ENCODE results near the gene AHRR. TPM values are rescaled to one million over a fixed set of nuclear protein-coding genes. Genes with fewer than 3 reads are reported as not detected.

Gene AHRR
- polyA plus RNA-seq, 3 donors = 0.15 TPM; not detected in 1

DNA sequence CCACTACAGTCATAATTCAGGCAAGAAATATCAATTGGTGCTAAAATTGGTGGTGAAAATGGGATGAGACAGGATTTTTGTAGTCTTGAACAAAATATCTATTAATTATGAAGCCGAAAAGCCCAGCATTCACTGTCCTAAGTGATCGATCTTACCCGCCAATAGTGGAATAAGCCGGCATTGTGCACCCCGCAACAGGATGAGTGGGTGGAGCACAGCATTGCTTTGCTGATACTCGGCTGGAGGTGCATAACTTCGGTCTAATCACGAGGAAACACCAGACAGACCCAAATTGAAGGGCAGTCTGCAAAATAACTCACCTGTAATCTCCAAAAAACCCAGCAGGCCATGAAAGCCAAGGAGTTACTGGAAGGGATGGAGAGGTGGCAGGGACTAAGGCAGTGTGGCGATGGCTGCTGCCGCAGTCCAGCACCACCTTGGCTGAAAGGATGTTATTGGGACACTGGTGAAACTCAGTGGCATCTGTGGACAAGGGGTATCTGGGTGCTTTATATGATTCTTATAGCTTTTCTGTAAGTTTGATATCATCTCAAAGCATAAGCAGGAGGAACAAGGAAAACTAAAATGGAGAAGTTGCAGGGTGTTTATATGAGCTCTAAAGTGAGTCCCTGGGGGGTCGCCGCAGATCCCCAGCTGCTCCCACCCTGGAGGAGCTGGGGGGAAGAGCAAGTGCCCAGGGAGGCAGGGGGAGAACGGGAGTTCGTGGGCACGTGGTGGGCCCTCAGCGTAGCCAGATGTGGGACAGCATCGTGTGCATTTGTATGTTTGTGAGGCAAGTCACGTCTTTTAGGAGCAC is 45.2 kb downstream of the AHRR start:
- TF ChIP-seq, protein P1, sequence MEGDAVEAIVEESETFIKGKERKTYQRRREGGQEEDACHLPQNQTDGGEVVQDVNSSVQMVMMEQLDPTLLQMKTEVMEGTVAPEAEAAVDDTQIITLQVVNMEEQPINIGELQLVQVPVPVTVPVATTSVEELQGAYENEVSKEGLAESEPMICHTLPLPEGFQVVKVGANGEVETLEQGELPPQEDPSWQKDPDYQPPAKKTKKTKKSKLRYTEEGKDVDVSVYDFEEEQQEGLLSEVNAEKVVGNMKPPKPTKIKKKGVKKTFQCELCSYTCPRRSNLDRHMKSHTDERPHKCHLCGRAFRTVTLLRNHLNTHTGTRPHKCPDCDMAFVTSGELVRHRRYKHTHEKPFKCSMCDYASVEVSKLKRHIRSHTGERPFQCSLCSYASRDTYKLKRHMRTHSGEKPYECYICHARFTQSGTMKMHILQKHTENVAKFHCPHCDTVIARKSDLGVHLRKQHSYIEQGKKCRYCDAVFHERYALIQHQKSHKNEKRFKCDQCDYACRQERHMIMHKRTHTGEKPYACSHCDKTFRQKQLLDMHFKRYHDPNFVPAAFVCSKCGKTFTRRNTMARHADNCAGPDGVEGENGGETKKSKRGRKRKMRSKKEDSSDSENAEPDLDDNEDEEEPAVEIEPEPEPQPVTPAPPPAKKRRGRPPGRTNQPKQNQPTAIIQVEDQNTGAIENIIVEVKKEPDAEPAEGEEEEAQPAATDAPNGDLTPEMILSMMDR (IDR thresholded peaks at IDR 0.05) = no peak
- H4K20me1 ChIP-seq (ENCODE audit: insufficient read depth, low read length) = no peaks in the 10 kb centered on the region
- H3K27ac ChIP-seq (ENCODE audit: low read depth in 1 of 2, low read length in 2 of 2) = no peak overlapping the region
- WGBS (ENCODE audit: insufficient coverage) = 88% methylated on average over 11 of the region's 18 CpGs
- no peak overlapping the region for H3K9ac ChIP-seq (ENCODE audit: insufficient read depth, low read length, poor library complexity, severe bottlenecking)
- H3K27me3 ChIP-seq (ENCODE audit: control insufficient read depth in 2 of 2, insufficient read depth in 2 of 2, low read length in 2 of 2) = peaks cover 0 to 11% of the 10 kb centered on the region in 2 donors
- Mint-ChIP-seq H3K27me3 (ENCODE audit: low read depth in 3 of 3) (peaks cover 15 to 35% (median 17%) of the 10 kb centered on the region in 3 donors), H3K9me3 (peaks cover 0 to 19% (median 8%) of the 10 kb centered on the region in 7 donors), H3K4me3 (no peak overlapping the region), H3K36me3 (no peaks in the 10 kb centered on the region), H3K4me1 (peaks cover 12% of the 10 kb centered on the region), H3K27ac (peak overlapping the region in 2 of 7 donors; percentile 48 to 54)
- H2AFZ ChIP-seq (ENCODE audit: insufficient read depth, low read depth, low read length, poor library complexity, severe bottlenecking) = no peak overlapping the region
- peak in 1 of 3 donors; percentile 1 for DNase-seq
- intact Hi-C loops (cut with micrococcal nuclease) = no loop called here
- H3K4me3 ChIP-seq (replicated peaks in 1 of 3; ENCODE audit: low read depth in 2 of 3, low read length in 3 of 3) = no peak overlapping the region
- no peaks in the 10 kb centered on the region for H3K9me3 ChIP-seq (replicated peaks in 1 of 2; ENCODE audit: control insufficient read depth in 1 of 2, insufficient read depth in 1 of 2, low read length in 2 of 2)
- H3K4me2 ChIP-seq (replicated peaks; ENCODE audit: extremely low read depth, low read length, poor library complexity, severe bottlenecking) = no peak overlapping the region
- no peaks in the 10 kb centered on the region for H3K36me3 ChIP-seq (replicated peaks in 1 of 2; ENCODE audit: control insufficient read depth in 1 of 2, insufficient read depth in 2 of 2, low read length in 2 of 2)
- no peaks in the 10 kb centered on the region for H3K79me2 ChIP-seq (ENCODE audit: insufficient read depth, low read length)
- peaks cover 13 to 20% of the 10 kb centered on the region in 2 donors for H3K4me1 ChIP-seq (ENCODE audit: control insufficient read depth in 1 of 2, insufficient read depth in 2 of 2, low read length in 2 of 2)

DNA sequence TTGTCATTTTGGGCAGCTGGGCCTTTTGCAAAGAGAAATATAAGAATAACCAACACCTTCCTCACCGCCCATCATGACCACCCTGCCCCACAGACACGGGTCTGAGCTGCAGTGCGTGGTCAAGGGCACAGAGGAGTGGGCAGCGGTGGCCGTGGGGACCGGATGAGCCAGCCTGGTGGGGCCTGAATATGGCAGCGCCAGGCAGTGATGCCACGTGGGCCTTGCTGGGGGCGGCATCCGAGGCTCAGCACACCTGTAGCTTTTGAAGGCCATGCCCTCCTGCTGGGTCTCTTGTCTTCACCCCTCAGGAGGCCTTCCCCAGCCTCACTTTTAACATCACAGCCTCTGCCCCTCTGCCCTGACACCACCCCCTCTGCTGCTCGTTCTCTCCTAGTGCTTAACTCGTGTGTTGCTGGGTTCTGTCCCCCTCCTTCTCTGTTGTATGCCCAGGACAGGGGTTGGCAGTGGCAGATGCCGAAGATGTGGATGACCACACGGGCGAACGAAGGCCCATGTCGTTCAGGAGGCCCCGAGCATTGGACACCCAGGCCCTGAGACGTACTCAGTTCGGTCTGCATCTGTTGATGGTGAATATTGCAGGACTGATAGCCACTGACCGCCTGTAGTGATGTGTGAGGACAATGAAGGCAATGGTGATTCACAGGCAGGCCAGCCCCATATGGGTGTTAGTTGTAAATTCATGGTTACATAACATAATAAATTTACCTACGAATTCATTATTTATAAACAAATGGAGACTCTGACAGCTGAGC is 46.0 kb downstream of the AHRR start:
- no peaks in the 10 kb centered on the region for H3K9me3 ChIP-seq (replicated peaks in 1 of 2; ENCODE audit: control insufficient read depth in 1 of 2, insufficient read depth in 1 of 2, low read length in 2 of 2)
- H3K27ac ChIP-seq (ENCODE audit: low read depth in 1 of 2, low read length in 2 of 2) = peak overlapping the region in 1 of 2 donors; percentile 66
- Mint-ChIP-seq H3K4me1 (peaks cover 12% of the 10 kb centered on the region), H3K27me3 (ENCODE audit: low read depth in 3 of 3) (peaks cover 15 to 40% (median 22%) of the 10 kb centered on the region in 3 donors), H3K9me3 (peaks cover 0 to 19% (median 8%) of the 10 kb centered on the region in 7 donors), H3K4me3 (no peak overlapping the region), H3K27ac (peak overlapping the region in 1 of 7 donors; percentile 48), H3K36me3 (no peaks in the 10 kb centered on the region)
- H3K27me3 ChIP-seq (ENCODE audit: control insufficient read depth in 2 of 2, insufficient read depth in 2 of 2, low read length in 2 of 2) = peaks cover 0 to 16% of the 10 kb centered on the region in 2 donors
- no peaks in the 10 kb centered on the region for H4K20me1 ChIP-seq (ENCODE audit: insufficient read depth, low read length)
- no peak overlapping the region for H3K9ac ChIP-seq (ENCODE audit: insufficient read depth, low read length, poor library complexity, severe bottlenecking)
- no peak overlapping the region for H2AFZ ChIP-seq (ENCODE audit: insufficient read depth, low read depth, low read length, poor library complexity, severe bottlenecking)
- peaks cover 13 to 24% of the 10 kb centered on the region in 2 donors for H3K4me1 ChIP-seq (ENCODE audit: control insufficient read depth in 1 of 2, insufficient read depth in 2 of 2, low read length in 2 of 2)
- WGBS (ENCODE audit: insufficient coverage) = 90% methylated on average over 20 of the region's 22 CpGs
- intact Hi-C loops (cut with micrococcal nuclease) = no loop called here
- H3K79me2 ChIP-seq (ENCODE audit: insufficient read depth, low read length) = no peaks in the 10 kb centered on the region
- H3K36me3 ChIP-seq (replicated peaks in 1 of 2; ENCODE audit: control insufficient read depth in 1 of 2, insufficient read depth in 2 of 2, low read length in 2 of 2) = no peaks in the 10 kb centered on the region
- H3K4me3 ChIP-seq (replicated peaks in 1 of 3; ENCODE audit: low read depth in 2 of 3, low read length in 3 of 3) = no peak overlapping the region
- no peak overlapping the region for H3K4me2 ChIP-seq (replicated peaks; ENCODE audit: extremely low read depth, low read length, poor library complexity, severe bottlenecking)
- no peak for DNase-seq
- TF ChIP-seq, protein P1 (IDR thresholded peaks at IDR 0.05) = no peak
